Stomach (tissue), 9 donors: ENCODE data around the gene IGSF21. TPM values are rescaled to one million over a fixed set of nuclear protein-coding genes. Genes with fewer than 3 reads are reported as not detected.

Source experiments
- DNase-seq, 2 donors: peaks; one replicate each; pipeline versions ENCODE4 v3.0.0 to v3.0.0-alpha.2; 2013 to 2019
- H3K27ac ChIP-seq, 5 donors: fragments of 200-600 bp in 4 of 5; sonication (generic) in 4 of 5; one replicate each; pipeline ENCODE4 v1.5.1; 2013 to 2019; ENCODE audit warnings: mild to moderate bottlenecking in 1 of 5, moderate library complexity in 1 of 5
- H3K27me3 ChIP-seq, 3 donors: fragments of 200-600 bp; sonication (generic); one replicate each; pipeline ENCODE4 v1.5.1; 2017 to 2019; ENCODE audit warnings: mixed run types in 1 of 3
- H3K36me3 ChIP-seq, 4 donors: fragments of 200-600 bp; sonication (generic); 1 replicate in 3 of 4; 2 replicates in 1 of 4; pipeline ENCODE4 v1.5.1; 2016 to 2019
- H3K4me1 ChIP-seq, 4 donors: fragments of 200-600 bp; sonication (generic); one replicate each; pipeline ENCODE4 v1.5.1; 2016 to 2019
- H3K4me3 ChIP-seq, 4 donors: fragments of 200-600 bp; sonication (generic) in 3 of 4; one replicate each; pipeline ENCODE4 v1.5.1; 2016 to 2019; ENCODE audit warnings: mild to moderate bottlenecking in 1 of 4
- H3K9me3 ChIP-seq, 4 donors: fragments of 200-600 bp; sonication (generic); one replicate each; pipeline ENCODE4 v1.5.1; 2016 to 2019
- EP300 ChIP-seq: sonication (generic); formaldehyde crosslinking; IDR thresholded peaks from one replicate; pipeline ENCODE4 v1.6.1; 2017; ENCODE audit warnings: antibody characterized with exemption
- POLR2A ChIP-seq, 4 donors: fragments of 450-650 bp; IDR thresholded peaks; one replicate each; pipeline ENCODE4 v1.6.1; 2016; ENCODE audit warnings: antibody characterized with exemption in 4 of 4, control low read depth in 2 of 4, mild to moderate bottlenecking in 1 of 4, moderate library complexity in 1 of 4
- POLR2AphosphoS5 ChIP-seq, 3 donors: sonication (generic); formaldehyde crosslinking; IDR thresholded peaks; one replicate each; pipeline ENCODE4 v1.6.1; 2016; ENCODE audit warnings: antibody characterized with exemption in 3 of 3
- WGBS, 5 donors: extraction: QIAGEN DNeasy Blood & Tissue Kit in 3 of 5; methylation state at CpG; one replicate each; pipeline versions ENCODE4 v1.1.5 to v1.1.7; 2013 to 2018; 5-methylcytosine and 5-hydroxymethylcytosine counted together
- intact Hi-C: fragments of 100-400 bp; cut with DNase I; formaldehyde crosslinking; loops from one replicate; pipeline ENCODE4 v1.15.1; 2023; ENCODE audit warnings: low total_unique reads
- polyA plus RNA-seq, 3 donors: library from polyadenylated mRNA; stranded (reverse); fragments of 200-250 nt; gene quantifications; one replicate each; pipeline ENCODE4 v1.2.3, GENCODE V29; 2013
- total RNA-seq, 5 donors: library from RNA; depleted of rRNA; stranded (reverse); fragments of >200 nt; gene quantifications; one replicate each; pipeline versions ENCODE4 v1.1.0 to v1.2.3, GENCODE V29; 2014 to 2016
- TF ChIP-seq, protein P1 (sequence below), 7 experiments: fragments of 450-650 bp in 4 of 7; fragments of 200-600 bp in 3 of 7; sonication (generic) in 3 of 7; IDR thresholded peaks; one replicate each; pipeline ENCODE4 v1.5.1; 2016 to 2019; ENCODE audit warnings: antibody characterized with exemption in 7 of 7, control low read depth in 2 of 7, mild to moderate bottlenecking in 1 of 7
- donor health status: healthy with polysubstance abuse.
- donor health status: Bipolar disorder and iron deficiency.
- donor health status: healthy.

The IGSF21 gene
- total and polyA plus RNA-seq, 8 donors: 0.25 to 2.0 (median 1.1) TPM; not detected in 3

DNA sequence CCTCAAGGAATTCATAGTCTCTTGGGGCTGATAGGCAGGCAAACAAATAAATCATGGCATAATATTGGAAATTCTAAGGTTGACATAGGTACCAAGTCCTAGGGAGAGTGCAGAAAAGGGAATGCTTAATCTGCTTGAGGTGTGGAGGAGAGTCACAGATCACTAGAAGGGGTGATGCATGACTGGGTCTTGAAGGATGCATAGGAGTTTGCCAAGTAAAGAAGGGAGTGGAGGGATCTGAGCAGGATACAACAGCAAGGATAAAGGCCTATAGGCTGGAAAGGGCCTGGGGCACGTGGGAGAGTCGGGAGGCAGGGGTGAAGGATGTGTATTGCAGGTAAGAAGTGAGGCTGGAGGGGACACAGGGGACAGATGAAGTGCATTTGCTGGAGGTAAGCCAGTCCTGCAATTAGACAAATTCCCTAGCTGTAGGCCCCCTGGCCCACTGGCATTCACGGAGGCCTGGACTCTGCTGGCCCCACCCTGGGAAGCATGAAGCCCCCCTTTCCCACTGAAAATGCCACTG lies 15.9 kb downstream of the IGSF21 start:
- intact Hi-C loops: no loop called here
- H3K4me1 ChIP-seq: no peaks in the 10 kb centered on the region
- H3K27me3 ChIP-seq: peaks cover 0 to 61% (median 4%) of the 10 kb centered on the region in 3 donors
- H3K9me3 ChIP-seq: no peaks in the 10 kb centered on the region
- TF ChIP-seq, protein P1, sequence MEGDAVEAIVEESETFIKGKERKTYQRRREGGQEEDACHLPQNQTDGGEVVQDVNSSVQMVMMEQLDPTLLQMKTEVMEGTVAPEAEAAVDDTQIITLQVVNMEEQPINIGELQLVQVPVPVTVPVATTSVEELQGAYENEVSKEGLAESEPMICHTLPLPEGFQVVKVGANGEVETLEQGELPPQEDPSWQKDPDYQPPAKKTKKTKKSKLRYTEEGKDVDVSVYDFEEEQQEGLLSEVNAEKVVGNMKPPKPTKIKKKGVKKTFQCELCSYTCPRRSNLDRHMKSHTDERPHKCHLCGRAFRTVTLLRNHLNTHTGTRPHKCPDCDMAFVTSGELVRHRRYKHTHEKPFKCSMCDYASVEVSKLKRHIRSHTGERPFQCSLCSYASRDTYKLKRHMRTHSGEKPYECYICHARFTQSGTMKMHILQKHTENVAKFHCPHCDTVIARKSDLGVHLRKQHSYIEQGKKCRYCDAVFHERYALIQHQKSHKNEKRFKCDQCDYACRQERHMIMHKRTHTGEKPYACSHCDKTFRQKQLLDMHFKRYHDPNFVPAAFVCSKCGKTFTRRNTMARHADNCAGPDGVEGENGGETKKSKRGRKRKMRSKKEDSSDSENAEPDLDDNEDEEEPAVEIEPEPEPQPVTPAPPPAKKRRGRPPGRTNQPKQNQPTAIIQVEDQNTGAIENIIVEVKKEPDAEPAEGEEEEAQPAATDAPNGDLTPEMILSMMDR (IDR thresholded peaks at IDR 0.05): no peak
- TF ChIP-seq EP300: no peak
- H3K27ac ChIP-seq: no peak overlapping the region
- no peak for DNase-seq
- 51 to 75% (median 55%) methylated on average over 3 of the region's 3 CpGs for WGBS, 5 donors
- H3K36me3 ChIP-seq: no peaks in the 10 kb centered on the region
- H3K4me3 ChIP-seq: no peak overlapping the region

DNA sequence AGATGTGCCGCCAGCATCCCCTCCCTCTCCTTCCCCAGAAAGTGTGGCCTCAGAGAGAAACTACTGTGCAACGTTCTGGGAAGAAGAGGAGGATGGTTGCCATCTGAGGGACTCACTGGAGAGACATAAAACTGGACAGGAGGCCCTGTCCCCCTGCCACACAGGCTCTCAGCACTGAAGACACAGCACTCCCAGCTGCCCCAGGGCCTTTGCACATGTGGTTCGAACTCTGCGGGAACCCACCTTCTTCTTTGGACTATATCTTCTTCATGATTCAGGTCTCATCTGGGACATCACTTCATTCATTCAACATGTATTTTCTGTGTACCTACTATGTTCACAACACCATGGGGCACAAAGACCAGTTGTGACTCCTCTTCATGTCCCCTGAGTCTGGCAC lies 17.4 kb downstream of the IGSF21 start:
- peaks cover 0 to 61% (median 0%) of the 10 kb centered on the region in 3 donors for H3K27me3 ChIP-seq
- WGBS, 5 donors: 81 to 94% (median 83%) methylated on average over 3 to 4 of the region's 4 CpGs
- no peak for DNase-seq
- no peaks in the 10 kb centered on the region for H3K9me3 ChIP-seq
- H3K4me1 ChIP-seq: no peaks in the 10 kb centered on the region
- intact Hi-C loops: no loop called here
- H3K27ac ChIP-seq: no peak overlapping the region
- no peaks in the 10 kb centered on the region for H3K36me3 ChIP-seq
- H3K4me3 ChIP-seq: no peak overlapping the region
- TF ChIP-seq, protein P1 (IDR thresholded peaks at IDR 0.05): no peak
- TF ChIP-seq EP300: no peak
- no peak for TF ChIP-seq POLR2A (IDR thresholded peaks at IDR 0.05)
- no peak for TF ChIP-seq POLR2AphosphoS5 (IDR thresholded peaks at IDR 0.05)

DNA sequence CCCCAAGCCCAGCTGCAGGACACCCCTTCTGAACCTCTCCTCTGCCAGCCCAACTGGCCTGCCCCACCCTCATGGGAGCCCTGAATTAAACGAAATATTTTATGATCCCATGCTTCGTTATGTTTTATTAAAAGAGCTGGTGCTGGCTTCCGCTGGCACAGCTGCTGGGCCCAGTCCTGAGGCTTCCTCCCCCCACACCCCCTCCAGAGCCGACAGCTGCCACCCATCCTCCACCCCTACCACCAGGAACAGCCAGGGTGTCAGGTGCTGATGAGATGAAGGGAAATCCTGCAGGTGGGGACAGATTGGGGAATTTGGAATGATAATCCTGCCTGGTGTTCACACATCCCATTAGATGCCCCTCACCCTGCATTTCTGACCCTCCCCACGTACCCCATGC lies 19.0 kb downstream of the IGSF21 start:
- no peaks in the 10 kb centered on the region for H3K4me1 ChIP-seq
- TF ChIP-seq, protein P1 (IDR thresholded peaks at IDR 0.05): no peak
- no peak for TF ChIP-seq EP300
- no peak for TF ChIP-seq POLR2AphosphoS5 (IDR thresholded peaks at IDR 0.05)
- no peak for TF ChIP-seq POLR2A (IDR thresholded peaks at IDR 0.05)
- DNase-seq: no peak
- H3K36me3 ChIP-seq: no peaks in the 10 kb centered on the region
- H3K27ac ChIP-seq: no peak overlapping the region
- H3K9me3 ChIP-seq: no peaks in the 10 kb centered on the region
- H3K27me3 ChIP-seq: peaks cover 0 to 59% (median 0%) of the 10 kb centered on the region in 3 donors
- intact Hi-C loops: no loop called here
- H3K4me3 ChIP-seq: no peak overlapping the region
- 57 to 79% (median 60%) methylated on average over 4 to 5 of the region's 5 CpGs for WGBS, 5 donors

DNA sequence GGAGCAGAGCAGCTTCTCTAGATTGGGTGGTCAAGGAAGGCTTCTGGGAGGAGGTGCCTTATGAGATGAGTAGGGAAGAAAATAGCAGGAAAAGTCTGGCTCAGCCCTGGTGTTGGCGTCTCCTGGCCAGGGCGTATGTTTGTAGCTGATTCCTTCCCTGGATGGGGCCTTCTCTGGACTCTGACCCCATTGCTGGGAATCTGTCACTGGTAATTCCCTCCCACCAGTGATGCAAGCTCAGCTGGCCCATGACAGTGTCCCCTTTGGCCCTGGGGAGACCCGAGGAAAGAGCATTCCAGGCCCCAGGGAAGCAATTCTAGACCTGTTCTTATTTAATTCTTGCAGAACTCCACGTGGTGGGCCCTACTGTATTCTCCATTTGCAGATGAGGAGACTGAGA lies 20.7 kb downstream of the IGSF21 start:
- Histone ChIP-seq H3K36me3 (no peaks in the 10 kb centered on the region), H3K4me3 (no peak overlapping the region), H3K27me3 (peaks cover 0 to 64% (median 5%) of the 10 kb centered on the region in 3 donors), H3K27ac (no peak overlapping the region), H3K9me3 (no peaks in the 10 kb centered on the region), H3K4me1 (peaks cover 0 to 9% (median 0%) of the 10 kb centered on the region in 4 donors)
- TF ChIP-seq POLR2A (IDR thresholded peaks at IDR 0.05) (no peak), POLR2AphosphoS5 (IDR thresholded peaks at IDR 0.05) (no peak), EP300 (no peak)
- TF ChIP-seq, protein P1 (IDR thresholded peaks at IDR 0.05): no peak
- DNase-seq: no peak
- intact Hi-C loops: no loop called here
- 40 to 44% (median 41%) methylated on average over 4 of the region's 4 CpGs for WGBS, 5 donors
